ENCODE measurements around the gene HDAC4.

HDAC4 gene

GRCh38 chr2:239379641-239380170 is 21.1 kb downstream of the HDAC4 start:
- no peak overlapping the region for H3K4me3 ChIP-seq (ENCODE audit: control insufficient read depth, low read depth, low read length)
- no peak for DNase-seq (ENCODE audit: low read depth)
- TF ChIP-seq, protein P1, sequence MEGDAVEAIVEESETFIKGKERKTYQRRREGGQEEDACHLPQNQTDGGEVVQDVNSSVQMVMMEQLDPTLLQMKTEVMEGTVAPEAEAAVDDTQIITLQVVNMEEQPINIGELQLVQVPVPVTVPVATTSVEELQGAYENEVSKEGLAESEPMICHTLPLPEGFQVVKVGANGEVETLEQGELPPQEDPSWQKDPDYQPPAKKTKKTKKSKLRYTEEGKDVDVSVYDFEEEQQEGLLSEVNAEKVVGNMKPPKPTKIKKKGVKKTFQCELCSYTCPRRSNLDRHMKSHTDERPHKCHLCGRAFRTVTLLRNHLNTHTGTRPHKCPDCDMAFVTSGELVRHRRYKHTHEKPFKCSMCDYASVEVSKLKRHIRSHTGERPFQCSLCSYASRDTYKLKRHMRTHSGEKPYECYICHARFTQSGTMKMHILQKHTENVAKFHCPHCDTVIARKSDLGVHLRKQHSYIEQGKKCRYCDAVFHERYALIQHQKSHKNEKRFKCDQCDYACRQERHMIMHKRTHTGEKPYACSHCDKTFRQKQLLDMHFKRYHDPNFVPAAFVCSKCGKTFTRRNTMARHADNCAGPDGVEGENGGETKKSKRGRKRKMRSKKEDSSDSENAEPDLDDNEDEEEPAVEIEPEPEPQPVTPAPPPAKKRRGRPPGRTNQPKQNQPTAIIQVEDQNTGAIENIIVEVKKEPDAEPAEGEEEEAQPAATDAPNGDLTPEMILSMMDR (conservative IDR thresholded peaks at IDR 0.05; ENCODE audit: control insufficient read depth, insufficient read depth, low read depth, low read length): no peak

- DNase-seq (ENCODE audit: low read depth): no peak
- TF ChIP-seq, protein P1 (conservative IDR thresholded peaks at IDR 0.05; ENCODE audit: control insufficient read depth, insufficient read depth, low read depth, low read length): no peak
Measured at GRCh38 chr2:239378918-239379640, 21.7 kb downstream of the HDAC4 start.

DNA sequence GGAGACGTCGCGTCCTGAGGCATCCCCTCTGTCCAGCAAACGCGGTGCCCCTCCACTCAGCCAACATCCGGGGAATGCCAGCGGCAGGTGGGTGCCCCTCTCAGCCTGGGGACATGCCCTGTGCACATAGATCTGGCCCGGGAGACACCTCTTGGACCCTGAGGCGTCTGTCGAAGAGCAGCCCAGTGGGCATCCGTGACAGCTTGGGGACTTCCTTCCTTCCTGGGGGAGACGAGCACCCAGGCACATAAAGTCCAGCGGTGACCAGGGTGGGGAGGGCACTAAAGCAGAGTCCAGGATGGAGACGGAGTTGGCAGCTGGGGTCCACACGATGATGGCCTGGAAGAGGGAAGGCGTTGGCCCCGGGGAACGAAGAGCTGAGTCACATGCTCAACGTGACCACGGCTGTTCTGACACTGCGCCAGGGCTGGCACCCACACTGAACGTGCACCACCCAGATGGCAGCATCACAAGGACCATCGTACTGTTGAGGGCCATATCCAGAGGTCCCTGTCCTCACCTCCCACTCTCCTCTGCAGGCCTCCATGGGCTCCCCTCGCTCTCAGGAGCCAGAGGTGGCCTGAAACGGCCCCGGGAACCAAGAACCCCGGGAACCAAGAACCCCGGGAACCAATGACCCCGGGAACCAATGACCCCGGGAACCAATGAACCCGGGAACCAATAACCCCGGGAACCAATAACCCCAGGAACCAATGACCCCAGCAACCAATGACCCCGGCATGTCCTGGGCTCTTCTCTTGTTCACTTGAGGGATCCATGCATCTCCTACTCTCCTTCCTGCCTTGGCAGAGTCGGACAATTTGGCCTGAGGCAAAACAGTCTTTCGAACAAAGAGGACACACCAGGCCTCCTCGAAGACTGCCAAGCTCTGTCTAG is 22.6 kb downstream of the HDAC4 start:
- DNase-seq (ENCODE audit: low read depth): no peak
- TF ChIP-seq, protein P1 (conservative IDR thresholded peaks at IDR 0.05; ENCODE audit: control insufficient read depth, insufficient read depth, low read depth, low read length): no peak
- H3K4me3 ChIP-seq (ENCODE audit: control insufficient read depth, low read depth, low read length): no peak overlapping the region

More at GRCh38 chr2:239378918-239379640, 21.7 kb downstream of the HDAC4 start:
- H3K4me3 ChIP-seq (ENCODE audit: control insufficient read depth, low read depth, low read length): no peak overlapping the region

DNA sequence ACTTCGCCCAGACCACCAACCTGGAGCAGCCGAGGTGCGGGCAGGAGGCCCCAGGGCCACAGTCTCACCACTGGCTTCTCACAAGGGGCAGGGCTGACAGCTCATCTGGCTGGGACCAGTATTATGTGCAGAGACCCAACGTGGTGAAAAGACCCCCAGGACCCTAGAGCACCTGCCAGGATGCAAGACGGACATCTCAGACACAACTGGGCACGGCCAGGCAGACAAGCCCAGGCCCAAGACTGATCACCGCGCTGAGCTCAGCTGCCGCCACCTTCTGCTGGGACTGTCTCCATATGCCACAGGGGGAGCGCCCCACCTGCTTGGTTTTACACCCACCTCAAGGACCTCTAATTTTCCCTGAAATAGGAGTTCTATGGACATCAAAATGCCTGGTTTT is 23.2 kb downstream of the HDAC4 start:
- H3K4me3 ChIP-seq (ENCODE audit: control insufficient read depth, low read depth, low read length): no peak overlapping the region
- no peak for DNase-seq (ENCODE audit: low read depth)
- TF ChIP-seq, protein P1 (conservative IDR thresholded peaks at IDR 0.05; ENCODE audit: control insufficient read depth, insufficient read depth, low read depth, low read length): no peak

DNA sequence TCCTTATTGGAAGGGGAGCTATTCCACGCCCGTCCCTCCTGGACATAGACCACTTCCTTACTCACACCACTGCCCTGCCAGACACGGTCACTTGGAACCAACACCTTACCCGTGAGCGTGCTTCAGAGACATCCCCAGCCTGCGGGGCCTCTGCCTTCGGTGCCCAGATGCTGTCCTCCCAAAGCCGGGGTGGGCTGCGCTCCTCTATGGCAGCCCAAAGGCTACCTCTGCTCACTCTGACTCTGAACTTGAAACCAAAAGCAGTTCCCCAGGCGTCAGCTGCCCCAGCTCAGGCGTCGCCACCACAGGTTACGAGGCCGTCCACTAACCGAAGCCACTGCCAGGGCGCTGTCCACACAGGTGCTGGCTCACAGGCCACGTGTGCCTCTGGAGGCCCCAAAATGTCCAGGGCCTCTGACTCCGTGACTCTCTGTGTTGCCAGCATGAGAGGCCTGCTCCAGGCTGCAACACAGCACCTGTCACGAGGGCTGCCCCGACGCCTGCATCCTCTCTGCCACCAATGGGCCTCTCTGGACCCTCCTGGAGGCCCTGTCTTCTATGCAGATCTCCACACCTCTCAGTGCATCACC is 23.8 kb downstream of the HDAC4 start:
- no peak for DNase-seq (ENCODE audit: low read depth)
- H3K4me3 ChIP-seq (ENCODE audit: control insufficient read depth, low read depth, low read length): no peak overlapping the region
- TF ChIP-seq, protein P1 (conservative IDR thresholded peaks at IDR 0.05; ENCODE audit: control insufficient read depth, insufficient read depth, low read depth, low read length): no peak

GRCh38 chr2:239376351-239376750 is 24.5 kb downstream of the HDAC4 start:
- no peak overlapping the region for H3K4me3 ChIP-seq (ENCODE audit: control insufficient read depth, low read depth, low read length)
- DNase-seq (ENCODE audit: low read depth): no peak
- TF ChIP-seq, protein P1 (conservative IDR thresholded peaks at IDR 0.05; ENCODE audit: control insufficient read depth, insufficient read depth, low read depth, low read length): no peak

All from fibroblast of mammary gland (primary cell).